HEK293 (cell line): ENCODE data around the gene MXD4.
A peak's percentile ranks its signal among the peaks of the same experiment; 100 is the strongest.

Experiments used
- GLI4 ChIP-seq: fragments of 450-650 bp; formaldehyde crosslinking; IDR thresholded peaks from 2 replicates; pipeline ENCODE4 v1.5.1; 2016; ENCODE audit warnings: missing biosample characterization, missing genetic modification characterization
- HOXC10 ChIP-seq: sonication (generic); formaldehyde crosslinking; IDR thresholded peaks from 2 replicates; pipeline ENCODE4 v1.8.1; 2023; ENCODE audit warnings: mild to moderate bottlenecking, missing genetic modification reagents
- IKZF3 ChIP-seq: fragments of 450-650 bp; IDR thresholded peaks from 2 replicates; pipeline ENCODE4 v1.5.0; 2018; ENCODE audit warnings: missing biosample characterization, mild to moderate bottlenecking, missing genetic modification characterization, moderate library complexity
- MEIS1 ChIP-seq: sonication (generic); formaldehyde crosslinking; IDR thresholded peaks from 2 replicates; pipeline ENCODE4 v1.8.1; 2022; ENCODE audit warnings: missing genetic modification reagents, mild to moderate bottlenecking, borderline replicate concordance
- OSR2 ChIP-seq: fragments of 450-650 bp; formaldehyde crosslinking; IDR thresholded peaks from 2 replicates; pipeline ENCODE4 v1.5.1; 2016; ENCODE audit warnings: missing biosample characterization, missing genetic modification characterization
- REST ChIP-seq: fragments of 450-650 bp; formaldehyde crosslinking; IDR thresholded peaks from 2 replicates; pipeline ENCODE4 v1.5.1; 2016; ENCODE audit warnings: missing biosample characterization, missing genetic modification characterization
- ZEB2 ChIP-seq: fragments of 450-650 bp; formaldehyde crosslinking; IDR thresholded peaks from 2 replicates; pipeline ENCODE4 v1.5.1; 2016; ENCODE audit warnings: missing biosample characterization, missing genetic modification characterization
- ZNF10 ChIP-seq: fragments of 450-650 bp; formaldehyde crosslinking; IDR thresholded peaks from 2 replicates; pipeline ENCODE4 v1.5.1; 2017; ENCODE audit warnings: missing biosample characterization, missing genetic modification characterization
- ZNF132 ChIP-seq: fragments of 450-650 bp; formaldehyde crosslinking; IDR thresholded peaks from 2 replicates; pipeline ENCODE4 v1.5.1; 2017; ENCODE audit warnings: missing biosample characterization, missing genetic modification characterization, borderline replicate concordance
- ZNF202 ChIP-seq: fragments of 450-650 bp; formaldehyde crosslinking; IDR thresholded peaks from 2 replicates; pipeline ENCODE4 v1.5.1; 2016; ENCODE audit warnings: missing biosample characterization, missing genetic modification characterization, borderline replicate concordance
- ZNF324 ChIP-seq: fragments of 450-650 bp; formaldehyde crosslinking; IDR thresholded peaks from 2 replicates; pipeline ENCODE4 v1.5.1; 2016; ENCODE audit warnings: missing biosample characterization, missing genetic modification characterization
- ZNF473 ChIP-seq: fragments of 450-650 bp; formaldehyde crosslinking; IDR thresholded peaks from 2 replicates; pipeline ENCODE4 v1.5.1; 2017; ENCODE audit warnings: missing biosample characterization, missing genetic modification characterization
- ZNF48 ChIP-seq: fragments of 450-650 bp; formaldehyde crosslinking; IDR thresholded peaks from 2 replicates; pipeline ENCODE4 v1.5.1; 2016; ENCODE audit warnings: missing biosample characterization, missing genetic modification characterization
- ZNF639 ChIP-seq: fragments of 450-650 bp; formaldehyde crosslinking; IDR thresholded peaks from 2 replicates; pipeline ENCODE4 v1.5.1; 2016; ENCODE audit warnings: missing biosample characterization, missing genetic modification characterization
- ZNF660 ChIP-seq: fragments of 450-650 bp; IDR thresholded peaks from 2 replicates; pipeline ENCODE4 v1.5.1; 2018; ENCODE audit warnings: missing biosample characterization, mild to moderate bottlenecking, missing genetic modification characterization
- ZNF701 ChIP-seq: fragments of 450-650 bp; formaldehyde crosslinking; IDR thresholded peaks from 2 replicates; pipeline ENCODE4 v1.5.1; 2016; ENCODE audit warnings: missing biosample characterization, missing genetic modification characterization
- ZNF776 ChIP-seq: fragments of 450-650 bp; formaldehyde crosslinking; IDR thresholded peaks from 2 replicates; pipeline ENCODE4 v1.5.0; 2017; ENCODE audit warnings: missing biosample characterization, missing genetic modification characterization, borderline replicate concordance
- ZNF785 ChIP-seq: fragments of 450-650 bp; formaldehyde crosslinking; IDR thresholded peaks from 2 replicates; pipeline ENCODE4 v1.5.1; 2016; ENCODE audit warnings: missing biosample characterization, missing genetic modification characterization
- ZNF830 ChIP-seq: fragments of 450-650 bp; IDR thresholded peaks from 2 replicates; pipeline ENCODE4 v1.5.0; 2018; ENCODE audit warnings: missing biosample characterization, missing genetic modification characterization, low read depth, mild to moderate bottlenecking, moderate library complexity
- ZNF837 ChIP-seq: fragments of 450-650 bp; formaldehyde crosslinking; IDR thresholded peaks from 2 replicates; pipeline ENCODE4 v1.5.1; 2016; ENCODE audit warnings: missing biosample characterization, missing genetic modification characterization
- ZNF843 ChIP-seq: fragments of 450-650 bp; formaldehyde crosslinking; IDR thresholded peaks from 2 replicates; pipeline ENCODE4 v1.5.1; 2016; ENCODE audit warnings: missing biosample characterization, missing genetic modification characterization
- ZSCAN23 ChIP-seq: fragments of 450-650 bp; formaldehyde crosslinking; IDR thresholded peaks from 2 replicates; pipeline ENCODE4 v1.5.1; 2016; ENCODE audit warnings: missing biosample characterization, missing genetic modification characterization
- TF ChIP-seq, protein P1 (sequence below): fragments of 450-650 bp; formaldehyde crosslinking; IDR thresholded peaks from 2 replicates; pipeline ENCODE4 v1.5.1; 2017; ENCODE audit warnings: missing biosample characterization, missing genetic modification characterization
- TF ChIP-seq, protein P2 (sequence below): fragments of 450-650 bp; formaldehyde crosslinking; IDR thresholded peaks from 2 replicates; pipeline ENCODE4 v1.5.1; 2016; ENCODE audit warnings: missing biosample characterization, missing genetic modification characterization
- TF ChIP-seq, protein P3 (sequence below): fragments of 450-650 bp; formaldehyde crosslinking; IDR thresholded peaks from 2 replicates; pipeline ENCODE4 v1.5.1; 2017; ENCODE audit warnings: missing biosample characterization, missing genetic modification characterization
- TF ChIP-seq, protein P4 (sequence below): fragments of 450-650 bp; formaldehyde crosslinking; IDR thresholded peaks from 2 replicates; pipeline ENCODE4 v1.5.1; 2016; ENCODE audit warnings: missing biosample characterization, missing genetic modification characterization
- TF ChIP-seq, protein P5 (sequence below): fragments of 450-650 bp; formaldehyde crosslinking; IDR thresholded peaks from 2 replicates; pipeline ENCODE4 v1.5.1; 2016; ENCODE audit warnings: missing biosample characterization, missing genetic modification characterization

MXD4 gene

GRCh38 chr4:2262145-2262943 lies 435 bp upstream of the MXD4 start (continued):
- TF ChIP-seq MEIS1 (CRISPR knock-in tag) (no peak), ZNF48 (tag by site-specific recombination) (no peak), OSR2 (tag by site-specific recombination) (no peak), ZNF843 (0 out of 2 replicates have a peak, but pooled peaks have one; percentile 14), ZNF324 (no peak), HOXC10 (CRISPR knock-in tag) (no peak), ZNF202 (tag by site-specific recombination) (no peak), ZNF776 (tag by site-specific recombination) (no peak), IKZF3 (tag by site-specific recombination) (no peak), GLI4 (tag by site-specific recombination) (no peak), ZNF132 (tag by site-specific recombination) (no peak), ZSCAN23 (tag by site-specific recombination) (no peak), ZNF473 (tag by site-specific recombination) (no peak), ZNF701 (tag by site-specific recombination) (no peak), ZNF10 (tag by site-specific recombination) (no peak), ZNF837 (tag by site-specific recombination) (no peak), ZNF660 (tag by site-specific recombination) (peak; percentile 67; the same call in 1 of the 2 replicates), ZNF785 (0 out of 2 replicates have a peak, but pooled peaks have one; percentile 18), ZEB2 (tag by site-specific recombination) (no peak), ZNF639 (tag by site-specific recombination) (no peak), REST (tag by site-specific recombination) (peak; percentile 58; the same call in 1 of the 2 replicates), ZNF830 (tag by site-specific recombination) (no peak)
- TF ChIP-seq, protein P1, sequence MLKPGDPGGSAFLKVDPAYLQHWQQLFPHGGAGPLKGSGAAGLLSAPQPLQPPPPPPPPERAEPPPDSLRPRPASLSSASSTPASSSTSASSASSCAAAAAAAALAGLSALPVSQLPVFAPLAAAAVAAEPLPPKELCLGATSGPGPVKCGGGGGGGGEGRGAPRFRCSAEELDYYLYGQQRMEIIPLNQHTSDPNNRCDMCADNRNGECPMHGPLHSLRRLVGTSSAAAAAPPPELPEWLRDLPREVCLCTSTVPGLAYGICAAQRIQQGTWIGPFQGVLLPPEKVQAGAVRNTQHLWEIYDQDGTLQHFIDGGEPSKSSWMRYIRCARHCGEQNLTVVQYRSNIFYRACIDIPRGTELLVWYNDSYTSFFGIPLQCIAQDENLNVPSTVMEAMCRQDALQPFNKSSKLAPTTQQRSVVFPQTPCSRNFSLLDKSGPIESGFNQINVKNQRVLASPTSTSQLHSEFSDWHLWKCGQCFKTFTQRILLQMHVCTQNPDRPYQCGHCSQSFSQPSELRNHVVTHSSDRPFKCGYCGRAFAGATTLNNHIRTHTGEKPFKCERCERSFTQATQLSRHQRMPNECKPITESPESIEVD, result no peak
- TF ChIP-seq, protein P2, sequence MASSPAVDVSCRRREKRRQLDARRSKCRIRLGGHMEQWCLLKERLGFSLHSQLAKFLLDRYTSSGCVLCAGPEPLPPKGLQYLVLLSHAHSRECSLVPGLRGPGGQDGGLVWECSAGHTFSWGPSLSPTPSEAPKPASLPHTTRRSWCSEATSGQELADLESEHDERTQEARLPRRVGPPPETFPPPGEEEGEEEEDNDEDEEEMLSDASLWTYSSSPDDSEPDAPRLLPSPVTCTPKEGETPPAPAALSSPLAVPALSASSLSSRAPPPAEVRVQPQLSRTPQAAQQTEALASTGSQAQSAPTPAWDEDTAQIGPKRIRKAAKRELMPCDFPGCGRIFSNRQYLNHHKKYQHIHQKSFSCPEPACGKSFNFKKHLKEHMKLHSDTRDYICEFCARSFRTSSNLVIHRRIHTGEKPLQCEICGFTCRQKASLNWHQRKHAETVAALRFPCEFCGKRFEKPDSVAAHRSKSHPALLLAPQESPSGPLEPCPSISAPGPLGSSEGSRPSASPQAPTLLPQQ (tag by site-specific recombination), result peak; percentile 66
- TF ChIP-seq, protein P3, sequence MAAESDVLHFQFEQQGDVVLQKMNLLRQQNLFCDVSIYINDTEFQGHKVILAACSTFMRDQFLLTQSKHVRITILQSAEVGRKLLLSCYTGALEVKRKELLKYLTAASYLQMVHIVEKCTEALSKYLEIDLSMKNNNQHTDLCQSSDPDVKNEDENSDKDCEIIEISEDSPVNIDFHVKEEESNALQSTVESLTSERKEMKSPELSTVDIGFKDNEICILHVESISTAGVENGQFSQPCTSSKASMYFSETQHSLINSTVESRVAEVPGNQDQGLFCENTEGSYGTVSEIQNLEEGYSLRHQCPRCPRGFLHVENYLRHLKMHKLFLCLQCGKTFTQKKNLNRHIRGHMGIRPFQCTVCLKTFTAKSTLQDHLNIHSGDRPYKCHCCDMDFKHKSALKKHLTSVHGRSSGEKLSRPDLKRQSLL (tag by site-specific recombination), result no peak
- TF ChIP-seq, protein P4, sequence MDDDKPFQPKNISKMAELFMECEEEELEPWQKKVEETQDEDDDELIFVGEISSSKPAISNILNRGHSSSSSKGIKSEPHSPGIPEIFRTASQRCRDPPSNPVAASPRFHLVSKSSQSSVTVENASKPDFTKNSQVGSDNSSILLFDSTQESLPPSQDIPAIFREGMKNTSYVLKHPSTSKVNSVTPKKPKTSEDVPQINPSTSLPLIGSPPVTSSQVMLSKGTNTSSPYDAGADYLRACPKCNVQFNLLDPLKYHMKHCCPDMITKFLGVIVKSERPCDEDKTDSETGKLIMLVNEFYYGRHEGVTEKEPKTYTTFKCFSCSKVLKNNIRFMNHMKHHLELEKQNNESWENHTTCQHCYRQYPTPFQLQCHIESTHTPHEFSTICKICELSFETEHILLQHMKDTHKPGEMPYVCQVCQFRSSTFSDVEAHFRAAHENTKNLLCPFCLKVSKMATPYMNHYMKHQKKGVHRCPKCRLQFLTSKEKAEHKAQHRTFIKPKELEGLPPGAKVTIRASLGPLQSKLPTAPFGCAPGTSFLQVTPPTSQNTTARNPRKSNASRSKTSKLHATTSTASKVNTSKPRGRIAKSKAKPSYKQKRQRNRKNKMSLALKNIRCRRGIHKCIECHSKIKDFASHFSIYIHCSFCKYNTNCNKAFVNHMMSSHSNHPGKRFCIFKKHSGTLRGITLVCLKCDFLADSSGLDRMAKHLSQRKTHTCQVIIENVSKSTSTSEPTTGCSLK, result no peak
- TF ChIP-seq, protein P5, sequence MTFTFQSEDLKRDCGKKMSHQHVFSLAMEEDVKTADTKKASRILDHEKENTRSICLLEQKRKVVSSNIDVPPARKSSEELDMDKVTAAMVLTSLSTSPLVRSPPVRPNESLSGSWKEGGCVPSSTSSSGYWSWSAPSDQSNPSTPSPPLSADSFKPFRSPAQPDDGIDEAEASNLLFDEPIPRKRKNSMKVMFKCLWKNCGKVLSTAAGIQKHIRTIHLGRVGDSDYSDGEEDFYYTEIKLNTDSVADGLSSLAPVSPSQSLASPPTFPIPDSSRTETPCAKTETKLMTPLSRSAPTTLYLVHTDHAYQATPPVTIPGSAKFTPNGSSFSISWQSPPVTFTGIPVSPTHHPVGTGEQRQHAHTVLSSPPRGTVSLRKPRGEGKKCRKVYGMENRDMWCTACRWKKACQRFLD (tag by site-specific recombination), result no peak
